HUDEP-2 (cell line): ENCODE results near the gene TGDS.

Source experiments
- DNase-seq, 76 experiments: peaks; one replicate each; lab custom pipeline; 2025; ENCODE audit not compliant: unreplicated experiment in 76 of 76; lab: John Stamatoyannopoulos, UW

The TGDS gene

GRCh38 chr13:94601446-94602431, 5.8 kb upstream of the TGDS start, which contains the start of gene GPR180:
GPR180 (plus strand) TSS chr13:94601857; CDS start chr13:94601928, 71 bp downstream.
- DNase-seq, result peak; percentile 5 to 98 (median 91)

GRCh38 chr13:94599877-94600276, 3.9 kb upstream of the TGDS start:
- DNase-seq, result no peak

GRCh38 chr13:94598281-94598680, 2.3 kb upstream of the TGDS start:
- DNase-seq, result no peak

DNA sequence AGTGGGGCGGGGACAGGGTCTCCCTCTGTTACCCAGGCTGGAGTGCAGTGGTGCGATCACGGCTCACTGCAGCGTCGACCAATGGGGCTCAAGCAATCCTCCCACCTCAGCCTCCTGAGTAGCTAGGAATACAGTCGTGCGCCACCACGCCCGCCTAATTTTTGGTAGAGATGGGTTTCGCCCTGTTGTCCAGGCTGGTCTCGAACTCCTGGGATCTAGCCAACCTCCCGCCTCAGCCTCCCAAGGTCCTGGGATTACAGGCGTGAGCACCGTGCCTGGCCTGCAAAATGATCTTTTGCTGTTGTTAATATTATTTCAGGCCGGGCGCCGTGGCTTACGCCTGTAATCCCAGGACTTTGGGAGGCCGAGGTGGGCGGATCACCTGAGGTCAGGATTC, 621 bp upstream of the TGDS start:
- peak in 1 of 76 experiments; percentile 13 for DNase-seq

DNA sequence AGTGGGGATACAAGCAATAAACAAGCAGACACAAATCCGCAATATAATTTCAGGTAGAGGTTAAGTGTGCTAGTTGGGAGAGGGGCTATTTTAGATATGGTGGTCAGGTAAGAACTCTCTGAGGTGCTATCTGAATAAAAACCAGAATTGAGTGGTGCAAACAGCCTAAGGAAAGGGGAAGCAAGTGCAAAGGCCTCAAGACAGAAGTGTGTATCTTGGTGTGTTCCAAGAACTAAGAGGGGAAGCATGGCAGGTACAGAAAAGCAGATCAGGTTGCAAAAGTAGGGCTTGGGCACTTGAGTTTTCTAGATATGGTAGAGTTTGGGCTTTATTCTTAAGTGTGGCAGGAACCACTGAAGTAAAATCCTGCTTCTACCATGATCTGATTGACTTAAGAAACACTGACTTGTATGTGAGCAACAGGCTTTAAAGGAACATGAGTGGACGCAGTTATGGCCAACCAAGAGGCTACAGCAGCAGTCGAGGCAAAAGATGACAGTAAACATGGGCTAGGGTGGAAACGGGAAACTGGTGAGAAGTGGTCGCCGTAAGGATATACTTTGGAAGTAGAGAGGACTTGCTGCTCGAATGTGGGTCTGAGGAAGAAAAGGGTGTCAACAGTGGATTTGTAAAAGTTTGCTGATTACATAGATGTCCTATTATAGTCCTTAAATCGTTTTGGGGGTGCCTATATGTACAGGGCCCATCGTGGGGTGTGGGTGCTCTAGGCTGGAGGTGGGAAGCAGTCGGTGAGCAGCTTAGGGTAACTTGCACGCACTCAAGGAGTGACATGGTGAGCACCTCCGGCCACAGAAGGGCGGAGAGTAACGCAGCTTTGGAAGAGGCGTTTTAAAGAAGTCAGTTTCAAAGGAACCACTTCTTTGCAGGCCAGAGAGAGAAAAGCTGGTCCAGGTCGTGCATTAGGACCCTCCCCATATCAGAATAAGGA, 677 bp downstream of the TGDS start:
- peak in 17 of 76 experiments; percentile 3 to 55 (median 19) for DNase-seq

- no peak for DNase-seq
Observed at GRCh38 chr13:94590744-94591143, 5.2 kb downstream of the TGDS start.

- DNase-seq, result no peak
Observed at GRCh38 chr13:94588541-94588940, 7.4 kb downstream of the TGDS start.

DNA sequence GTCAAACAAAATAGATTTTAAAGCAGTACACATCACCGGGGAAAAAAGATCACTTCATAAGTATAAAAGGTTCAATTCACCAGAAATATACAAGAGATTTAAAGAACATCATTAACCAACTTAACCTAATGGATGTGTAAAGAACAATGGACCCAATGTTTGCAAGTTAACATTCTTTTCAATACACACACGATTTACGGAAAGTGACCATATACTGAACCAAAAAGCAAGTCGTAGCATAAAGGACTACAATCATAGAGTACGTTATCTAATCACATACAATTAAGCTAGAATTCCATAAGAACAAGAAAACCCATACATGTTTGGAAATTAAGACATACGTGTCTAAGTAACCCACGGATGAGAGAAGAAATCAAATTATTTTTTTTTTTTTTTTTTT, 9.6 kb downstream of the TGDS start:
- DNase-seq, result no peak

GRCh38 chr13:94585543-94586101, 10.3 kb downstream of the TGDS start:
- DNase-seq, result no peak

- no peak for DNase-seq
Observed at GRCh38 chr13:94583926-94584325, 12.0 kb downstream of the TGDS start.

- DNase-seq, result no peak
Observed at GRCh38 chr13:94579063-94579462, 16.9 kb downstream of the TGDS start.

DNA sequence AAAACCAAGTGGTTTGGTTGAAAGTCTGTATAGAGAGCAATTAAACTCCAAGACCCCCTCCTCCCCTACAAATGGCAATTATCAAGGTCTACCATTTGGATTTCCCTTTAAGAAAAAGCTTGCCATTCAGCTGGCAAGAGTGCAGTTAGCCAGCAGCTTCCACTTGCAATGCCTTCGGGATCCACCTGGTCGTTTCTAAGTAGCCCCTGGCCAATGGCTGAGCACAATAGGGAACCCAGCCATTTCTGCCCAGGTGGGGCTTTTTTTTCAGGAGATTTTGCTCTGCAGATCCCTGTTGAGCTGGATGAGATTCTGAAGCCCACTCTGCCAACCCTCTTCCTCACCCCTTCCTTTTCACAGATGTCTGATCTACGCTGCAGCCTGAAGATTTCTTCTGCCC, 26.3 kb downstream of the TGDS start:
- DNase-seq, result no peak

DNA sequence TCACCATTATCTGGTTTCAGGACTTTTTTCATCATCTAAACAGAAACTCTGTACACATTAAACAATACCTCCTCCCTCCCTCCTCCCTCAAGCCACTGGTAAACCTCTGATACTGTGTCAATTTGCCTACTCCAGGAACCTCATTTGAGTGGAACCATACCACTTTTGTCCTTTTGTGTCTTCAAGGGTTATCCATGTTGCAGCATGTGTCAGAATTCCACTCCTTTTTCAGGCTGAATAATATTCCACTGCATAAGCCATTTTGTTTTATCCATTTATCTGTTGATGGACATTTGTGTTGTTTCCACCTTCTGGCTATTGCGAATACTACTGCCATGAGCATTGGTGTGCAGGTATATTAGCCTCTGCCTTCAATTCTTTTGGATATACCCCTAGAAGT, 27.5 kb downstream of the TGDS start:
- DNase-seq, result no peak

DNA sequence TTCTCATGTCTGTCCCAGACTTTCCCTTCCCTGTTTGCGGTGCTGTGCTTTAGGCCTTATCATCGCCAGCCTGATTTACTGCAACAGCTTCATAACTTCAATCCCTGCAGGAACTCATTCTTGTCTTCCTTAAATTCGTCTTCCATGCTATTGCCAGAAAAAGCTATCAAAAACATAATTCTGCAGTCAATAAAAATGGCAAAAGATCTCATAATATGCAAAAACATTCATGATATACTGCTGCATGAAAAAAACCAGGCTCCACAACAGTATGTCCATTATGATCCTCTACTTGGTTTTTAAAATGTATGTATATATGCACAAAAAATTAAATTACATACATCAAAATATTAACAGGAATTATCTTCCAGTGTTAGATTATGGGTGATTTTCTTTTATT, 28.4 kb downstream of the TGDS start:
- DNase-seq, result no peak

DNA sequence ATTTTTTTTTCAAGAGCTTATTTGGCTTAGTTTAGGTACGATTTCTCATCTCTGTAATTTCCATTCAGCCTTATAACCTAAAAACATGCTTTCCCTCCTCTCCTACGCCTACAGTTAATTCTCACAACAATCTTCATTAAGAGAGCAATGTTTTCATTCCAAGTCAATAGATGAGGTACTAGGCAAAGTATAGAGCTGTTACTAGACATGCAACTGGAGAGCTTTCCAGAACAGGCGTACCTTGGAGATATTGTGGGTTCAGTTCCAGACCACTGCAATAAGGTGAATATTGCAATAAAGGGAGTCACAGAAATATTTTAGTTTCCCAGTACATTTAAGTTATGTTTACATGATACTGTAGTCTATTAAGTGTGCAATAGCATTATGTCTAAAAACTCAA, 34.8 kb downstream of the TGDS start:
- DNase-seq, result no peak

GRCh38 chr13:94560116-94560515, 35.8 kb downstream of the TGDS start:
- DNase-seq, result no peak

- DNase-seq, result no peak
Observed at GRCh38 chr13:94559222-94559795, 36.6 kb downstream of the TGDS start.

- no peak for DNase-seq
Observed at GRCh38 chr13:94558716-94559115, 37.2 kb downstream of the TGDS start.

DNA sequence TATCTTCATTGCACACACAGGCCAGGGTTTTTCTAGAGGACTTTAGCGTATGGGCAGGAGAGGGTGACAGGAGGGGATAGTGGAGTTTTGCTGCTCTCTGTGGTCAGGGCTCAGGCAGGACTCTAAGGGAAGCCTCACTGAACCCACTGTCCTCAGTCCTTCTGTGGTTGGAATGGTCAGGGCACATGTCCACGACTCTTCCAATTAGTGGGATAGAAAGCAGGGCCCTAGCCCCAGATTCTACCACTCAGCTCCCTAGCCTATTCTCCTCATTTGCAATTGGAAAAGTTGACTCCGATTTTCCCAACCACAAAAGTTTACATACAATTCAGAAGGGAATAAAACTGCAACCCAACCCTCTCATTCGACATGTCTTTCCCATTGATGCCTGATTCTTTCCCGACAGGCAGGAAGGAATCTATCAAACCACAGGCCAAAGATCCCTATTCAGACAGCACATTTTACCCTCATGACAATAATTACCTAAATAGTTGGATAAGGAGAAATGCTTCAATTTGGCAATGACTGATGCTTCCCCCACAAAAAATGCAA, 38.2 kb downstream of the TGDS start:
- no peak for DNase-seq

GRCh38 chr13:94556621-94557020, 39.3 kb downstream of the TGDS start:
- DNase-seq, result no peak
